B cell (primary cell): ENCODE results near the gene ZFPL1. TPM values are rescaled to one million over a fixed set of nuclear protein-coding genes. Genes with fewer than 3 reads are reported as not detected.

Experiments
- ATAC-seq: fragments of 200-7000 bp; cut with Tn5 transposase; one replicate; pipeline ENCODE4 v1.10.0; 2021; ENCODE audit warnings: low read depth, mild to moderate bottlenecking, moderate number of reproducible peaks, moderate library complexity
- CTCF ChIA-PET: fragments of 350-600 bp; sonication (Branson Sonifier 250); formaldehyde crosslinking; loops from one replicate; lab custom pipeline; 2021; ENCODE audit warnings: antibody characterized with exemption, inconsistent platforms; lab: Charles Lee
- POLR2A ChIA-PET: fragments of 350-600 bp; sonication (Branson Sonifier 250); formaldehyde crosslinking; loops from one replicate; lab custom pipeline; 2021; ENCODE audit warnings: antibody characterized with exemption; lab: Charles Lee
- DNase-seq: peaks from one replicate; pipeline ENCODE4 v3.0.0; 2013
- H2AFZ ChIP-seq: 2 replicates; pipeline ENCODE4 v1.6.1; 2012; ENCODE audit warnings: mild to moderate bottlenecking, low read depth, low read length; ENCODE audit not compliant: insufficient read depth, poor library complexity, severe bottlenecking
- H3K27ac ChIP-seq, 2 donors: 1 replicate in 1 of 2; 2 replicates in 1 of 2; pipeline ENCODE4 v1.5.1; 2012 to 2013; ENCODE audit warnings: low read length in 2 of 2, mild to moderate bottlenecking in 2 of 2, moderate library complexity in 1 of 2
- H3K27me3 ChIP-seq, 4 experiments: fragments of 200-600 bp in 1 of 4; sonication (generic) in 1 of 4; replicated peaks in 1 of 4; 1 replicate in 2 of 4; 2 replicates in 2 of 4; pipeline versions ENCODE4 v1.6.1 to v1.7.0; 2013 to 2016; ENCODE audit warnings: low read length in 3 of 4, mild to moderate bottlenecking in 2 of 4, mixed read lengths in 1 of 4, moderate library complexity in 1 of 4; ENCODE audit not compliant: insufficient read depth in 4 of 4, control insufficient read depth in 3 of 4; ENCODE audit errors: control extremely low read depth in 1 of 4
- H3K36me3 ChIP-seq, 2 experiments: replicated peaks in 1 of 2; 1 replicate in 1 of 2; 2 replicates in 1 of 2; pipeline versions ENCODE4 v1.6.1 to v1.7.1; 2013; ENCODE audit warnings: low read length in 1 of 2; ENCODE audit not compliant: insufficient read depth in 2 of 2, control insufficient read depth in 1 of 2; ENCODE audit errors: control extremely low read depth in 1 of 2, extremely low read depth in 1 of 2
- H3K4me1 ChIP-seq, 2 donors: fragments of 200-600 bp in 1 of 2; sonication (generic) in 1 of 2; 1 replicate in 1 of 2; 2 replicates in 1 of 2; pipeline versions ENCODE4 v1.5.1 to v1.6.1; 2013 to 2017; ENCODE audit warnings: low read length in 2 of 2; ENCODE audit not compliant: control insufficient read depth in 2 of 2, insufficient read depth in 2 of 2
- H3K4me2 ChIP-seq: replicated peaks from 2 replicates; pipeline ENCODE3; 2012; ENCODE audit warnings: mild to moderate bottlenecking, low read depth, low read length; ENCODE audit not compliant: poor library complexity, severe bottlenecking
- H3K4me3 ChIP-seq, 5 experiments: fragments of 200-600 bp in 1 of 5; sonication (generic) in 1 of 5; 1 replicate in 3 of 5; 2 replicates in 2 of 5; pipeline versions ENCODE4 v1.5.1 to v1.7.0; 2011 to 2016; ENCODE audit warnings: low read length in 4 of 5, mild to moderate bottlenecking in 4 of 5, low read depth in 2 of 5, control low read depth in 1 of 5, moderate library complexity in 1 of 5; ENCODE audit not compliant: insufficient read depth in 1 of 5; ENCODE audit errors: control extremely low read depth in 1 of 5, extremely low read depth in 1 of 5
- H3K79me2 ChIP-seq: fragments of 200-600 bp; sonication (generic); one replicate; pipeline ENCODE4 v1.6.0; 2016; ENCODE audit warnings: low read length; ENCODE audit not compliant: control insufficient read depth, insufficient read depth
- H3K9ac ChIP-seq: fragments of 200-600 bp; sonication (generic); 2 replicates; pipeline ENCODE4 v1.6.1; 2017; ENCODE audit warnings: mild to moderate bottlenecking, low read length, moderate library complexity
- H3K9me3 ChIP-seq, 3 donors: one replicate each; pipeline versions ENCODE4 v1.6.1 to v1.7.1; 2013; ENCODE audit warnings: low read length in 2 of 3; ENCODE audit not compliant: control insufficient read depth in 2 of 3, insufficient read depth in 1 of 3; ENCODE audit errors: control extremely low read depth in 1 of 3
- H4K20me1 ChIP-seq: 2 replicates; pipeline ENCODE4 v1.6.0; 2012; ENCODE audit warnings: mild to moderate bottlenecking, low read length; ENCODE audit not compliant: insufficient read depth, control insufficient read depth, poor library complexity, severe bottlenecking
- H3K27ac Mint-ChIP-seq: one replicate; pipeline ENCODE4 v1.8.0; 2021; ENCODE audit warnings: mixed read lengths
- H3K27me3 Mint-ChIP-seq: one replicate; pipeline ENCODE4 v1.8.0; 2021; ENCODE audit warnings: mixed read lengths
- H3K4me1 Mint-ChIP-seq: one replicate; pipeline ENCODE4 v1.8.0; 2021; ENCODE audit warnings: mixed read lengths
- H3K4me3 Mint-ChIP-seq: one replicate; pipeline ENCODE4 v1.8.0; 2021; ENCODE audit warnings: mixed read lengths
- H3K9me3 Mint-ChIP-seq: one replicate; pipeline ENCODE4 v1.8.0; 2022; ENCODE audit warnings: mixed read lengths; ENCODE audit not compliant: insufficient read depth
- CTCF ChIP-seq: fragments of 200-600 bp; IDR thresholded peaks from one replicate; pipeline ENCODE4 v1.8.0; 2022; ENCODE audit warnings: antibody characterized with exemption, mild to moderate bottlenecking
- EZH2 ChIP-seq: IDR thresholded peaks from 2 replicates; pipeline ENCODE4 v1.6.1; 2012; ENCODE audit warnings: borderline replicate concordance, low read depth, mild to moderate bottlenecking, moderate library complexity, low read length; ENCODE audit not compliant: insufficient read depth, poor library complexity, severe bottlenecking
- WGBS: methylation state at CpG from one replicate; pipeline ENCODE4 v1.1.5; 2013; ENCODE audit warnings: missing lambda C conversion rate; ENCODE audit not compliant: insufficient coverage; 5-methylcytosine and 5-hydroxymethylcytosine counted together
- intact Hi-C: fragments of 100-400 bp; cut with micrococcal nuclease; formaldehyde crosslinking; loops from one replicate; pipeline ENCODE4 v1.10.0; 2022
- polyA plus RNA-seq: library from polyadenylated mRNA; depleted of rRNA; stranded (reverse); fragments of >200 nt; gene quantifications from 2 replicates; pipeline ENCODE4 v1.2.3, GENCODE V29; 2012
- small RNA-seq: library from RNA; depleted of rRNA; stranded (forward); fragments of <200 nt; gene quantifications from one replicate; pipeline ENCODE3, GENCODE V24; 2012; ENCODE audit warnings: low replicate concordance, low read depth; ENCODE audit not compliant: insufficient read length
- total RNA-seq, 2 donors: library from RNA; stranded (reverse); fragments of 120-200 nt in 1 of 2; gene quantifications; 1 replicate in 1 of 2; 2 replicates in 1 of 2; pipeline versions ENCODE4 v1.2.3 to v1.2.4, GENCODE V29; 2013 to 2022

ZFPL1 gene
- total and polyA plus RNA-seq, 2 donors (not counting 1 experiment from before 2014, with no cell fraction given), result 57.3 to 79.2 TPM

- CTCF ChIA-PET, result interaction anchor here (2.5 to 7.5 kb wide), 4 partner anchors 15 to 43 kb away, joined by 17 to 64 read pairs (median 29); partner anchors contain the start of genes CAPN1, FAU, MRPL49 and TM7SF2
- no peaks in the 10 kb centered on the region for H3K9me3 ChIP-seq
- H3K4me3 Mint-ChIP-seq, result peak overlapping the region; percentile 78
- H2AFZ ChIP-seq, result no peak overlapping the region
- WGBS, result 94% methylated on average over 14 of the region's 15 CpGs
- peaks cover 0 to 8% of the 10 kb centered on the region in 2 experiments for H3K36me3 ChIP-seq
- ATAC-seq (no peak), DNase-seq (no peak)
- peaks cover 50% of the 10 kb centered on the region for H3K4me1 Mint-ChIP-seq
- peaks cover 16 to 37% of the 10 kb centered on the region in 2 donors for H3K4me1 ChIP-seq
- POLR2A ChIA-PET, result interaction anchor here (2.1 to 8.8 kb wide), 2 partner anchors 17 to 25 kb away, joined by 15 to 160 read pairs; partner anchors contain the start of genes FAU, MRPL49, TM7SF2 and ZNHIT2
- H3K27me3 Mint-ChIP-seq, result no peaks in the 10 kb centered on the region
- H3K9ac ChIP-seq, result no peak overlapping the region
- H3K27me3 ChIP-seq, result no peaks in the 10 kb centered on the region
- no peak overlapping the region for H3K4me2 ChIP-seq
- no peaks in the 10 kb centered on the region for H3K9me3 Mint-ChIP-seq
- H3K27ac ChIP-seq, result peak overlapping the region in 1 of 2 donors; percentile 99
- intact Hi-C loops, result loop anchor here (5.0 kb wide), 1 partner anchor 334 kb away; the partner anchor contains the start of gene MAP4K2
- H3K4me3 ChIP-seq, result no peak overlapping the region
- peaks cover 24% of the 10 kb centered on the region for H4K20me1 ChIP-seq
- H3K79me2 ChIP-seq, result peaks cover 57% of the 10 kb centered on the region
- H3K27ac Mint-ChIP-seq, result peak overlapping the region; percentile 83
- TF ChIP-seq CTCF, result no peak
- TF ChIP-seq EZH2, result no peak
Observed at GRCh38 chr11:65136515-65137096, 52.6 kb downstream of the ZFPL1 start.

Small RNAs within 50 kb of the gene (small RNA-seq; reads per million reads assigned to genes)
- not detected for gene SNX15

Other genes starting within 250 kb of the ZFPL1 start
- gene CDC42BPG, start 239.6 kb upstream of the ZFPL1 start, total RNA-seq, result 8.7 and 9.3 TPM in 2 replicates
- 3.7 and 4.4 TPM in 2 replicates for gene CDC42BPG, start 239.6 kb upstream of the ZFPL1 start, polyA plus RNA-seq
- 249 and 280 TPM in 2 replicates for gene EHD1, start 205.6 kb upstream of the ZFPL1 start, total RNA-seq
- 208 and 223 TPM in 2 replicates for gene EHD1, start 205.6 kb upstream of the ZFPL1 start, polyA plus RNA-seq
- 38.6 and 43.4 TPM in 2 replicates for gene ATG2A, start 167.0 kb upstream of the ZFPL1 start, total RNA-seq
- gene ATG2A, start 167.0 kb upstream of the ZFPL1 start, polyA plus RNA-seq, result 24.3 and 32.8 TPM in 2 replicates
- 22.6 and 24.2 TPM in 2 replicates for gene PPP2R5B, start 159.5 kb upstream of the ZFPL1 start, total RNA-seq
- 24.3 and 30.5 TPM in 2 replicates for gene PPP2R5B, start 159.5 kb upstream of the ZFPL1 start, polyA plus RNA-seq
- 0.39 TPM in 1 of 2 replicates, not detected in the other for gene GPHA2, start 148.3 kb upstream of the ZFPL1 start, total RNA-seq
- 1.2 and 2.8 TPM in 2 replicates for gene GPHA2, start 148.3 kb upstream of the ZFPL1 start, polyA plus RNA-seq
- gene MAJIN, start 112.1 kb upstream of the ZFPL1 start, total RNA-seq, result 0.71 and 0.95 TPM in 2 replicates
- gene MAJIN, start 112.1 kb upstream of the ZFPL1 start, polyA plus RNA-seq, result 1.2 and 2.4 TPM in 2 replicates
- gene BATF2, start 87.3 kb upstream of the ZFPL1 start, total RNA-seq, result 0.51 and 0.62 TPM in 2 replicates
- gene BATF2, start 87.3 kb upstream of the ZFPL1 start, polyA plus RNA-seq, result 0.39 and 1.7 TPM in 2 replicates
- 43.4 and 44.4 TPM in 2 replicates for gene ARL2, start 70.1 kb upstream of the ZFPL1 start, total RNA-seq
- gene ARL2, start 70.1 kb upstream of the ZFPL1 start, polyA plus RNA-seq, result 25.9 and 53.6 TPM in 2 replicates
- gene SNX15, start 56.8 kb upstream of the ZFPL1 start, total RNA-seq, result 28.5 and 30.4 TPM in 2 replicates
- gene SNX15, start 56.8 kb upstream of the ZFPL1 start, polyA plus RNA-seq, result 20.0 and 26.0 TPM in 2 replicates
- 5.9 and 7.5 TPM in 2 replicates for gene SAC3D1, start 43.0 kb upstream of the ZFPL1 start, total RNA-seq
- 2.4 and 6.0 TPM in 2 replicates for gene SAC3D1, start 43.0 kb upstream of the ZFPL1 start, polyA plus RNA-seq
- 23.0 and 24.3 TPM in 2 replicates for gene NAALADL1, start 25.7 kb upstream of the ZFPL1 start, total RNA-seq
- 30.8 and 40.2 TPM in 2 replicates for gene NAALADL1, start 25.7 kb upstream of the ZFPL1 start, polyA plus RNA-seq
- gene CDCA5, start 182 bp upstream of the ZFPL1 start, total RNA-seq, result 0.78 and 1.4 TPM in 2 replicates
- 1.1 and 1.3 TPM in 2 replicates for gene CDCA5, start 182 bp upstream of the ZFPL1 start, polyA plus RNA-seq
- gene VPS51, start 12.0 kb downstream of the ZFPL1 start, total RNA-seq, result 223 and 225 TPM in 2 replicates
- gene VPS51, start 12.0 kb downstream of the ZFPL1 start, polyA plus RNA-seq, result 204 and 206 TPM in 2 replicates
- gene TM7SF2, start 27.6 kb downstream of the ZFPL1 start, total RNA-seq, result 28.5 and 35.3 TPM in 2 replicates
- gene TM7SF2, start 27.6 kb downstream of the ZFPL1 start, polyA plus RNA-seq, result 22.8 and 23.9 TPM in 2 replicates
- gene ZNHIT2, start 33.5 kb downstream of the ZFPL1 start, total RNA-seq, result 14.1 and 14.5 TPM in 2 replicates
- 2.0 and 6.2 TPM in 2 replicates for gene ZNHIT2, start 33.5 kb downstream of the ZFPL1 start, polyA plus RNA-seq
- 1,288 and 1,318 TPM in 2 replicates for gene FAU, start 37.9 kb downstream of the ZFPL1 start, total RNA-seq
- 1,483 and 1,559 TPM in 2 replicates for gene FAU, start 37.9 kb downstream of the ZFPL1 start, polyA plus RNA-seq
- 48.5 and 58.5 TPM in 2 replicates for gene MRPL49, start 38.1 kb downstream of the ZFPL1 start, total RNA-seq
- gene MRPL49, start 38.1 kb downstream of the ZFPL1 start, polyA plus RNA-seq, result 39.6 and 46.8 TPM in 2 replicates
- gene SYVN1, start 50.3 kb downstream of the ZFPL1 start, total RNA-seq, result 187 and 188 TPM in 2 replicates
- gene SYVN1, start 50.3 kb downstream of the ZFPL1 start, polyA plus RNA-seq, result 250 and 282 TPM in 2 replicates
- not detected in 2 replicates for gene SPDYC, start 86.0 kb downstream of the ZFPL1 start, total RNA-seq
- gene SPDYC, start 86.0 kb downstream of the ZFPL1 start, polyA plus RNA-seq, result not detected in 2 replicates
- gene CAPN1, start 97.7 kb downstream of the ZFPL1 start, total RNA-seq, result 192 and 202 TPM in 2 replicates
- gene CAPN1, start 97.7 kb downstream of the ZFPL1 start, polyA plus RNA-seq, result 175 and 192 TPM in 2 replicates
- 28.7 and 33.2 TPM in 2 replicates for gene POLA2, start 177.7 kb downstream of the ZFPL1 start, total RNA-seq
- 11.0 and 13.0 TPM in 2 replicates for gene POLA2, start 177.7 kb downstream of the ZFPL1 start, polyA plus RNA-seq
- 1.1 and 1.5 TPM in 2 replicates for gene CDC42EP2, start 230.6 kb downstream of the ZFPL1 start, total RNA-seq
- 0.69 TPM in 1 of 2 replicates, not detected in the other for gene CDC42EP2, start 230.6 kb downstream of the ZFPL1 start, polyA plus RNA-seq
- 122 and 124 TPM in 2 replicates for gene DPF2, start 249.6 kb downstream of the ZFPL1 start, total RNA-seq
- 40.9 and 66.8 TPM in 2 replicates for gene DPF2, start 249.6 kb downstream of the ZFPL1 start, polyA plus RNA-seq